ENCODE measurements around the gene TRAT1.
"Not testable (repeated sequence)": the region's sequence is repeated elsewhere in the genome, so short reads cannot be mapped to it uniquely, and the experiment has no call there.

The TRAT1 gene, protein sequence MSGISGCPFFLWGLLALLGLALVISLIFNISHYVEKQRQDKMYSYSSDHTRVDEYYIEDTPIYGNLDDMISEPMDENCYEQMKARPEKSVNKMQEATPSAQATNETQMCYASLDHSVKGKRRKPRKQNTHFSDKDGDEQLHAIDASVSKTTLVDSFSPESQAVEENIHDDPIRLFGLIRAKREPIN

DNA sequence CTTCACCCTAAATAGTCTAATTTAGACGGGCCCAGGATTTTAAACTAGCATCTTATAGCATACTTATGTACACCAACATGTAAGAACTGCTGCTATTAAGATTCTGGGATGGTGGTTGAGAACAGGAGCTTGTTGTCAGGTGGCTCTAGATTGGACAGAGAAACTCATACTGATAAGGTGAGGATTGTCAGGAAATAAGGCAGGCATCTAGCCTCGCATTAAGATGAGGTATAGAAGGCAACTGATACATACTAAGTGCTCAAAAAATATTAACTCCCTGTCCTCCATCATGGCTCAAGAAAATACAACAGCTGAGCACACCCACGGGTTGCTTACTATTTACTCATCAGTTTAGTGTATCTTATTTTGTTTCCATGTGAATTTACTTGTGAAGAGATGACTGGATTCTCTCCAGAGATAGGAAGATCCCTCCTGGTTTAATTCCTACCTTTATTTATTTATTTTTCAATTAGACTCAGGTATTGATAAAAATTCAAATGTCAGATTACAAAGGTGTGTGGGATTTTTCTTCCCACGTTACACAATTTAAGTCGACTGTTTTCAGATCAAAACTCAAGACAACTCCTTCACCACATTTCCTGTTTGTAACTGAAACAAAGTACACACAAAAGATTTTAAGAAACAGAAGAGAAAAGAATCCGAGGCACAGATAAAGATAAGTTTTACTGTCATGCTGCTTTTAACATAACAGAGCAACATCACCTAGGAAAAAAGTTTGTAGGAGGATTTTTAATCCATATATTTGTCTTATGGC, at the start of gene TRAT1:
TSS of gene TRAT1 (plus strand) at position 664 of the 775 bp plus-strand sequence. CDS start 142 bp downstream, outside the sequence.
- DNase-seq (ENCODE audit: low spot score): no peak

DNA sequence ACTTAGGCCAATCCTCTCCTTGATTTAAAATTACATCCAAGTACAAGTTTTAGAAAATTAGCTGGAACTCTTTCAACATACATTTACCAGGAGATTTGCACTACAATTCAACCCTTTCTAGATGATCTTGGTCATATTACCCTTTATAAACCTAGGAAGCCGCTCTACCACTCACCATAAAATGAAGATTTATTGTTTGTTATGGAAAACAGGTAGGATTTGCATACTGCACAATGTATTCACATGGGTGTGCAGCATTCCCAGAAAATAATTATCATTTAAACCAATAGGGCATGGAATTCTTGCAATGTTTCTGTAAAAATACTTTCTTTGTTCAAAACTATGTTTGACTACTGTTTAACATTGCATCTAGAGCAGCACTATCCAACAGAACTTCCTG, 46.9 kb upstream of the TRAT1 start:
- no peak for DNase-seq (ENCODE audit: low spot score)

DNA sequence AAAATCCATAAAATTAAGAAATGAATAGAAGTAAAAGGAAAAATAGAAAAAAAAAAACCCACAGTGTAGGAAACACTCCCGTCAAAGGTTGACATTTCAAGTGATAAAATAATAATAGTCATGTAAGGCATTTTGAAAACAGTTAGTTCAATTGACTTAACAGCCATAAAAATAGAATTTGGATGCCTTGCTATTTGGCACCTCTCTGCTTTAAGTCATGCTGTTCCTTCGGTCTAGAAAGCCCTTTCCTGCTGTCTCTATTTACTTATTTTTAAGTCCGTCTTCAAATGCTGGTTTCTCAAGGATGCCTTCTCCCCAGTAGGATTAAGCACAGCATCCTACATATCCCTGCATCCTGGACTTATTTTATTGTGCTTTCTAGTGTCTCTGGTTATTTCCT, 43.1 kb upstream of the TRAT1 start:
- no peak for DNase-seq (ENCODE audit: low spot score)

DNA sequence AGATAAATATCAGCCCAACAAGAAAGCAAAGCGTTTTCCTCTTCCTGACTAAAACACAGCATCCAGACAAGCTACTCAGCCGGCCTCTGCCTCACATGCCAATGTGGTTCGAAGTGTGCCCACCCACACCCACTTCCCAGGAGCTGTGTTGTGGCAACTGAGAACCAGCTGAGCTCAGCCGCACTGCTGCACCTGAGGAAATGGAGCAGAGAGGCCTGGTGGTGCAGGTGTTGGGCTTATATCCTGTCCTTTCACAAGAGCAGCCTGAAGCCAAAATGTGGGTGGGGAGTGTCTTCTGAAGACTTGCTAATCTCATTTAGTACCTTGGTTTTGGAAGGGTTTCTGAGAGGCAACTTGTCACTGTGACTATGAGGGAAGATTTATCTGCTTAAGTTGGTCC, 42.4 kb upstream of the TRAT1 start:
- no peak for DNase-seq (ENCODE audit: low spot score)

DNA sequence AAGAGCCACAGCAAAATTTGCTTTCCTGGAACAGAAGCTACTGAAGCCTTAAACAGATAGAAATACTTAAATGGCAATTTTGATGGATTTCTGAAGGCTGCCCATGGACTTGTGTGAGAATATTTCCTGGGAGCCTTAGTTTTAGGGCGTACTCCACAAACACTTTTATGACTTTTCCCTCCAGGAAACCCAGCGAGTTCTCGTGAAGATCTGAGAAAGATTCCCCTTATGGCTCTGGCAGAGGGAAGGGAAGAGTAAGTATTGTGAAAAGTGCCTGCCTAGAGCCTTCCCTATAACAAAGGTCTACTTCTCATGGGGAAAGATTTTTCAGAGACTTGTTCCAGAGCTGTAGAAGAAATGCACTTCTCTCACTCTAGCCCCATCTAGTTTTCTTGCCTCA, 31.1 kb upstream of the TRAT1 start:
- no peak for DNase-seq (ENCODE audit: low spot score)

DNA sequence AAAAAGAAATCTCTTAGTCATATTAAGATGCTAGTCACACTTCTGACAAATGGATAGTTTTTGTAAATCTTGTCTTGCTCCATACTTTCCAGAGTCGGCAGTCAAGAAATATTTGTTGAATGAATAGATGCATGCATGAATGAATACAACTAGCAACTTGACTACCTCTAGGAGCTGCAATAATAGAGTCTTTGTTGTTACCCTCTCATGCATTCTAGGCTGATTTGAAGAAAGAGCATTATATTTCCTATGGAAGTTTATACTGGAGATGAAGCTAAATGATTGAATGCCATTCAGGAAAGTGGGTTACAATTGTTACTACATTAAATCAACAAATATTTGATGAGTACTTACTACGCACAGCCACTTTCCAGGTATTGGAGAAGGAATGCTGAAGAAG, 18.1 kb upstream of the TRAT1 start:
- DNase-seq (ENCODE audit: low spot score): no peak

DNA sequence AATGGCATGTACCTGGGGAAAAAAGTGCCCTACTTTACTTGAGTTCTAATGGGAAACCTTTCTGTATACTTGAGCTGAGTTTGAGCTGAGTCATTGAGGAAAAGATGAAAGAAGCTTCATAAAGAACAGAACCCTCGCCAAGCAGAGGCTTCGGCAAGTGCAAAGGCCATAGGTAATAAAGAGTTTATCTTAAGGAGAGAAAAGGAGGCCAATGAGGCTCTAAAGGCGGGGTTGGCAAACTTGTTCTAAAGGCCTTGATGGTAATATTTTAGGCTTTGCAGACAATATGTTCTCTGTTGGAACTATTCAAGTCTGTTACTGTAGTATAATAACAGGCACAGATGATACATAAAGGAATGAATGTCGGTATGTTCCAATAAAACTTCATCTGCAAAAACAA, 17.6 kb upstream of the TRAT1 start:
- no peak for DNase-seq (ENCODE audit: low spot score)

DNA sequence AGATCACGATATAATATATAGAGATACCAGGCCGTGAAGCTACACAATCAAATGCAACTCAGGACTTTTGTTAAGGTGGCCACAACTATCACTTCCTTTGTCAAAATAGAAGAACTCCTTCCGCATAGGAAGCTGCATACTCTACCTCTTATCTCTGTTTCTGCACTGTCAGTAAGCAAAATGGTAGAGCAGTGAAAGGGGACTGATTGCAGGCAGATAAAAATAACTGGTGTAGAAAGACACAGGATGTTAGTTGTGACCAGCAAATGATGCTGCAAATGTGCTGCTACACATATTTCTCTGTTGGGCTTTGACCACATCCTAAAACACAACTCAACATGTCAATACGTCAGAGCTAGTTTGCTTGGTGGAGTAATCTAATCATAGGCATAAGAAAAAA, 16.3 kb upstream of the TRAT1 start:
- no peak for DNase-seq (ENCODE audit: low spot score)

DNA sequence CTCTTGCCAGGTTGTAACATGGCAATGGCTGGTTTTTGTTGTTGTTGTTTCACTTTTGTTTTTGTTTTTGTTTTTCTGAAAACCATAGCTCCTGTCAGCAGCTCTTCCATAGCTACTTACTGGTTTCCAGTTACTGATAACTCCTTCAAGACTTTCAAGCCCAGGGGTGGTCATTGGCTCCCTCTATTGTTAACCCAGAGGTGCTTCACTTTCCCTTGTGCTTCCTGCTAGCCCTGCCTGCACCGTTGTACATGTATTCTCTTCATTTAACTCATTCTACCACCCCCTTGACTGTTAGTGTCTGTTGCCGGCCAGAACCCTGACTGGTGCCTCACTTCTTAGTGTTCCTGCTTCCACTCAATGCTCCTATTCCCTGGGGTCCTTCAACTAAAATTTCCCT, 4.2 kb upstream of the TRAT1 start:
- no peak for DNase-seq (ENCODE audit: low spot score)

DNA sequence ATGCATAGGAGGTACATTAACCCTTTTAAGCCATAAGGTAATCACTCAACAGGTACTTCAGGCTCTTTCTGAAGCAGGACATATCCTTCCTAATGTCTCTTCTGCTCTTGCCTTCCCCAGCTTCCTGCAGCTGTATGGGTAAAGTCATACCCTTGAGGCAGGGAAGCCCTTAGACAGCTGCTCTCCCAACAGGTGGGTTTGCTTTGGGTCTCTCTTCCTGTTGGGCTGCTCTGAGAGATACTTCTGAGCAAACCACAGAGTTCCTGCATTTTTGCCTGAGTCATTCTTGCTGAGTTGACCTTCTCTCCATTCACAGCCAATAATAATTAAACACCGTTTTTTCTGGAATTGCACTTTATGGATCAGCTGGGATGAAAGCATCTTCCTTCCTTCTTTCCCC, 2.0 kb upstream of the TRAT1 start:
- DNase-seq (ENCODE audit: low spot score): no peak

DNA sequence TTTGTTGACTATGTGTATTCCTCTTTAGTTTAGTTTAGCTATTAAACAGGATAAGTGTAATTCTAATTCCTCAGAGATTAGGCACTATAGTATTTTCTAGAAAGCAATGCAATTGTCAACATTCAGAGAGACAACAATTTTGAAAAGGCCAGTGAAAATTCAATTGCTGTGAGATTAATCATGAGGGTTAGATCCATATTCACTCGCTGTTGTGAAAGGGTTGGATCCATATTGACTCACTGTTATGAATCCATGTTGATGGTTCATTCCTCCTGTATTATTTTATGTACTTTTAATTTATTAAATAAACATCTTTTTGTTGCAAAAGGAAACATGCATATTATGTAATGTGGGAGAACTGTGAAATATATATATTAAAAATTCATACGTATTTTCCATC, 641 bp downstream of the TRAT1 start:
- no peak for DNase-seq (ENCODE audit: low spot score)

DNA sequence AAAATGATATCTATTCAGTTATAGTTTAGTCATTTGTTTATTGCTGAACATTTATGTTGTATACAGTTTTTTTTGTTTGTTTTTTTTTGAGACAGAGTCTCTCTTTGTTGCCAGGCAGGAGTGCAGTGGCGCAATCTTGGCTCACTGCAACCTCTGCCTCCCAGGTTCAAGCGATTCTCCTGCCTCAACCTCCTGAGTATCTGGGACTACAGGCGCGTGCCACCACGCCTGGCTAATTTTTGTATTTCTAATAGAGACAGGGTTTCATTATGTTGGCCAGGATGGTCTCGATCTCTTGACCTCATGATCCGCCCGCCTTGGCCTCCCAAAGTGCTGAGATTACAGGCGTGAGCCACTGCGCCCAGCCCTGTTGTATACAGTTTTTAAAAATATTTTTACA, 1.2 kb downstream of the TRAT1 start:
- not testable (repeated sequence) for DNase-seq (ENCODE audit: low spot score)

DNA sequence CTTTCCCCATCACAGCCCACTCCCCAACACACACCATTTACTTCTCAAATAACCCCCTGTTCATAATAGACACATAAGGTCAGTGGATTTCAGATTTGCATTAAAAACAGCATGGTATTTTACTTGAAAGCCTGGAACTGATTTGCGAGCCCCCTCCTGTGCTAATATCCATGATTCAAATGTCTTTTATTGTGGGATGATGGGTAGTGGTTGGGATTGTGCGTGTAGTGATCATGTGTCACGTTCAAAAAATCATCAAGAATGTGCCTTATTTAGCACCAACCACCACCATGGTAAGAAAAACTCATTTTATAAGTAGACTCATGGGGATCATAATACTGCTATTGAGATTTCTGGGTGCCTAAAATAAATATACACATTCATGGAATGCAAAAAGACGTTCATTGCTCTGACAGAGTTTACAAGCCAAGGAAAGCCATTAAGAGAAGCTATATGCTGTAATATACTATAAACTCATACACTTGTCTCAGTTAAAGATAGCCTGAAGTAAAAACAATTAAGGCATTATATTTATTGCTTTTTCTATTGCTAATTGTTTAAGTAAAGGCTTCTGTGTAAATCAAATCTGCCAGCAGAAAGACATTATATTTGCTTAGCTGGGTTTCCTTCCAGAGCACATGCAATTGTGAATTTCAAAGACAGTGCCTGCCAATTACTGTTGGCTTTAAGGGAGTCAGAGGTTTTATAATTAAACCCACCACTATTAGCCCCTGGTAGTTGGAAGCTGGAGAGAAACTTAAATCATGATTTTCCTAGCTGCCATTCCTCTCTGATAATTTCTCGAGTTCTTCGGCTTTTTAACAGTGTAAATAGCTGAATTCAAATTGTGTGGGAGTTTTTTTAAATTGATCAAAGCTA, 4.0 kb downstream of the TRAT1 start:
- DNase-seq (ENCODE audit: low spot score): no peak

DNA sequence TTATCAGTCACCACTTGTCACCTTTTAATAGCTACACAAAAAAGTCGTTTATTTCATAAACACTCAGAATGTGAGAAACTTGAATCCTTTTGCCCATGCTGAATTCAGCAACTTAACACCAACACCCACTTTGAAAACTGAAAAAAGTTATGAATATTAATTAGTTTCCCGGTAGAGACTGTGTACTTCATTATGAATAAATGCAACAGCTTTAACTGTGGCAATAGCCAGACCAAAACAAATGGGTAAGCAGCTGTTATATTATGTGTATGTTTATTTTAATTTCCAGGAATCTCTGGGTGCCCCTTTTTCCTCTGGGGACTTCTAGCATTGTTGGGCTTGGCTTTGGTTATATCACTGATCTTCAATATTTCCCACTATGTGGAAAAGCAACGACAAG, 7.8 kb downstream of the TRAT1 start:
- DNase-seq (ENCODE audit: low spot score): no peak

DNA sequence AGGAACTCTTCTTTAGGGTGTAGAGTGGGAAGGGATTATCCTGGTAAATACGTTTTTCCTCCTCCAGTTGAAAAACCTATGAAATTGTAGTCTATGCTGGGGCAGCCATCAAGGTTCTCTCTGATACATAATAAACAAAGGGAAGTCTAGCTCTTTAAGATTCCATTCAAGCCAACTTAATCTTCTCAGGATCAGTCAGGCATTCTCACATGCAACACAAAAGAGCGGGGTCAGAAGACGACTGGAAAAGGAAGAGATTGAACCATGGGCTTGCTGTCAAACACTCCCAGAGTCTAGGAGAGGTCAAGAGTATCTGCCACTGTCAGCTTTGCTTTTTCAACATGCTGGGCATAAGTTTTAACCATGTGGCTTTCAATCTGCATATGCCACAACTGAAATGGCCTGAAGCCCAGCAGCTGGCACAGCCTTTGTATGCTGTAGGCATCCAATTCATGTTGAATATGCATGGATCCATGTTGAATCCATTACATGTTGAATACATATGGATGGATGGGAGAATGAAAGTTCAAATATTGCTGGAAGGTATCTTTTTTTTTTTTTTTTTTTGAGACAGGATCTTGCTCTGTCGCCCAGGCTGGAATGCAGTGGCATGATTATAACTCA, 8.5 kb downstream of the TRAT1 start:
- no peak for DNase-seq (ENCODE audit: low spot score)

DNA sequence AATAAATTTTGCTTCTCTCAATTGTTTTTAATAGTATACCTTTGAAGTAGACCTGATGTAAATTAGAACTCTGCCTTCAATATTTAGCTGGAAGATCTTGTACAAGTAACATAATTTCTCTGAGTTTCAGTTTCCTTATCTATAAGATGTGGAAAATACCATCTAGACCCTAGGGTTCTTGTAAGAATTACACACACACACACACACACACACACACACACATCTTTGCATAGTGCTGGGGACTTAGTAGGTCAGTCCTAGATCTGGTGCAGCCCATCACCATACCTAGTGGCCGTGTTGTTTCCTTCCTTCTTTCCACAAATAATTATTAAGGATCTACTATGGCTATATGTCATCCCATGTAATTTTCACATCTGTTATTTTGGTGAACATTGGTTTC, 11.0 kb downstream of the TRAT1 start:
- no peak for DNase-seq (ENCODE audit: low spot score)

DNA sequence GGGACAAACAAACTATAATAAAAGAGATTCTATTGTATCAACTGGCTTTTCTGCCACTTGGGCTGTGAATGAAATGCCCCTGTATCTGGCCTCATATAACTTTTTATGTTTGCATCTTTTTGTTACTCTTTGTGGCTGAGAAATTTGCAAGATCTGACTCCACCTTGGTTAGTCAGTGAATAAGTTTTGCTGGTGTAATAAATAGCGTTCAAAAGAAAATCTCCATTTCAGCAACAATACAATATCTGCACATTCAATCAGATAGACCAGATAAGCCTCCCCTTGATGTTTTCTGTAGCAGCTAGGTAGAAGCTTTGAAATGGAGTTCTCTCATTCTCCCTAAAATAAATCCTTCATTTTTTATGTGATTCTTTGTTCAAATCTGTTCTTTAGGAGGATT, 12.0 kb downstream of the TRAT1 start:
- no peak for DNase-seq (ENCODE audit: low spot score)

DNA sequence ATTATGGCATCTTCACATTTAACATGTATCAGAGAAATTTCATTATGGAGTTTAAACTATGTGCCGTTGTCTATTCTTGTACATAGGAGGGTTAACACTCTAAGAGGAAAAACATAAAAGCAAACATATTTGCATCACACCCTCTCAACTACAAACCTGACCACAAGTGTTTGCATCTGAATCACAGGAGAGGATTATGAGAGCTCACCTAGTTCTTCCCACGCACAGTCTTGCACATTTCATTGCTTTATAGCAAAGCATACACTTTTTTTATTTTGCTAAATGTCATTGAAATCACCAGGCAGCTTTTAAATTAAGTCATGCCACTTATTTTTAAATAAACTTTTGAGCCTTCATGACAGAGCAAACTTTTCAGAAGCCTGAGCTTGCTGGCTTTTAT, 12.5 kb downstream of the TRAT1 start:
- DNase-seq (ENCODE audit: low spot score): no peak

DNA sequence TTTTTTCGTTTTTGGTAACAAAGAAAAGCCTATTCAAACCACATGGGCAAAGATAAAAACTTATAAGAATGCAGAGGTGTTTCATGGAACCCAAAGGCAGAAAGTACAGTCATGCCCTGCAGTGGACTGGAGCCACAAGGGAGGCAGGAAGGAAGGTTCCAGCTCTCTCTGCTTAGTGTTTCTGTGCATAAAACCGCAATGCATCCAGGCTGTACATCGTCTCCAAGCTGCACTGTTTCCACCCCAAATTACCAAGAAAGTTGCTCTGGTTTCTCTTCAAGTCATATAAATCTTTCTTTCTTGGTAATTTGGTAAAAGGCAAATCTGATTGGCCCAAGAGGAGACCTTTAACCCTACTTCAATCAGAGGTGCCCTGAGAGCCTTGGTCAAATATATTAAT, 15.8 kb downstream of the TRAT1 start:
- no peak for DNase-seq (ENCODE audit: low spot score)

DNA sequence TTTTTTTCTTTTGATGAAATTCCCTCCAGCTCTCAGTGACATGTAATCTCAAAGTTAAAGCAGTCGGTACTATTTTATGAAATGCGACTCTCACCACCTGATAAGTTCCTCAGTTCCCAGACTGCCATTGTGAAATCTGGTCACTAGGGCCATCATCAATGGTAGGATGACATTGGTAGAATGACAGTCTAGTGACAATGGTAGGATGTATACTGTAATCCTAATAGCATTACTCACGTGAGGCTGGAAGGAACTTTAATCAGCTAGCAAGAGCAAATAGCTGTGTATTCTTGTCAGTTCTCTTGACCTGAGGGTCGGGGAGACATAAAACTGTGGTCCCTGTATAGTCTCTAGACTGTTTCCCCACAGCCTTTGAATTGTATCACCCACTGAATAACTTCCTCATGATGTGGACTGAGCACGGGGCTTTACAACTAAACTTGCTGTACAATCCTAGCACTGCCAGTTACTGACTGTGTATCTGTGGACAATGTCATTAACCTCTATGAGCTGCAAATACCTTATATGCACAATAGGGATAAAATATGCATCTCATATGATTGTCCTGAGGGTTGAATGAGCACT, 23.2 kb downstream of the TRAT1 start:
- no peak for DNase-seq (ENCODE audit: low spot score)

DNA sequence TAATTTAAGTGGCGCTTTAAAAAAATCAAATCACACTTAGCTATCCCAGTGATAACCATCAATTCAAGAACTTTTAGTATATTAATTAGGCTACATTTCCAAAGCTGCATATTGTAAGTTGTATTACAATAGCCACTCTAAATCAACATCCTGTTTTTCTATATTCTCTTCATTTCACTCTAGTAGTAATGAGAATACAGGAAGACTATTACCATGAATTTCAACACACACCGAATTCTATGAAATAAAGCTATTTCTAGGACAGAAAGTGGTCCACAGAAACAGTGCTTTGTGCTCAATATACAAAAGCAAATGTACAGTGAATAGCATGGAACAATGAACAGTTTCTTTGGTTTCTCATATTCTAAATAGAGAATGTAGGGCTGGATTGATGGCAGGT, 24.6 kb downstream of the TRAT1 start:
- no peak for DNase-seq (ENCODE audit: low spot score)

DNA sequence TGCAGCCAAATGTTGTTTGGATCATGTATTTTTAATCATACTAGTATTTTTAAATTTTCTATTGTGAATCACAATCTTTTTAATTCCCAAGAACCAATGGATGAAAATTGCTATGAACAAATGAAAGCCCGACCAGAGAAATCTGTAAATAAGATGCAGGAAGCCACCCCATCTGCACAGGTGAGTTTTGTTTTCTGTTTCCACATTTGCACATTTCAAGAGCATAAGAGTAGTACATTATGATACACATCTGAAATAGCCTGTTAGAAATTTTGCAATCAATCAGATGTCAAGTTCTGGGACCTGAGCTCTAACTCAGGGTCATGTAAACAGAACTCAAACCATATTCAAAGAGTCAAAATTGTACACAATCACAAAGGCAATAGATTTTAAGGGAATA, 26.5 kb downstream of the TRAT1 start:
- no peak for DNase-seq (ENCODE audit: low spot score)
